SU-DHL-6 (cell line): ENCODE data around the gene DNAJC18.

Experiments
- EZH2phosphoT487 ChIP-seq: fragments of 200-600 bp; sonication (generic), shearing (Covaris generic); conservative IDR thresholded peaks from 2 replicates; pipeline ENCODE4 v1.6.1; 2018; ENCODE audit warnings: mild to moderate bottlenecking, antibody characterized with exemption, low read length, moderate library complexity, mixed read lengths
- TF ChIP-seq, protein P1 (sequence below): fragments of 200-600 bp; sonication (generic); IDR thresholded peaks from one replicate; pipeline ENCODE4 v1.5.1; 2017; ENCODE audit warnings: antibody characterized with exemption, mild to moderate bottlenecking, low read length, moderate library complexity; ENCODE audit not compliant: insufficient read depth, poor library complexity, severe bottlenecking

GRCh38 chr5:139376364-139376763 lies 63.0 kb downstream of the DNAJC18 start:
- TF ChIP-seq, protein P1, sequence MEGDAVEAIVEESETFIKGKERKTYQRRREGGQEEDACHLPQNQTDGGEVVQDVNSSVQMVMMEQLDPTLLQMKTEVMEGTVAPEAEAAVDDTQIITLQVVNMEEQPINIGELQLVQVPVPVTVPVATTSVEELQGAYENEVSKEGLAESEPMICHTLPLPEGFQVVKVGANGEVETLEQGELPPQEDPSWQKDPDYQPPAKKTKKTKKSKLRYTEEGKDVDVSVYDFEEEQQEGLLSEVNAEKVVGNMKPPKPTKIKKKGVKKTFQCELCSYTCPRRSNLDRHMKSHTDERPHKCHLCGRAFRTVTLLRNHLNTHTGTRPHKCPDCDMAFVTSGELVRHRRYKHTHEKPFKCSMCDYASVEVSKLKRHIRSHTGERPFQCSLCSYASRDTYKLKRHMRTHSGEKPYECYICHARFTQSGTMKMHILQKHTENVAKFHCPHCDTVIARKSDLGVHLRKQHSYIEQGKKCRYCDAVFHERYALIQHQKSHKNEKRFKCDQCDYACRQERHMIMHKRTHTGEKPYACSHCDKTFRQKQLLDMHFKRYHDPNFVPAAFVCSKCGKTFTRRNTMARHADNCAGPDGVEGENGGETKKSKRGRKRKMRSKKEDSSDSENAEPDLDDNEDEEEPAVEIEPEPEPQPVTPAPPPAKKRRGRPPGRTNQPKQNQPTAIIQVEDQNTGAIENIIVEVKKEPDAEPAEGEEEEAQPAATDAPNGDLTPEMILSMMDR: no peak
- no peak for TF ChIP-seq EZH2phosphoT487
